Gastroesophageal sphincter (tissue), 4 donors: ENCODE results near the gene FBXL3. TPM values are rescaled to one million over a fixed set of nuclear protein-coding genes. Genes with fewer than 3 reads are reported as not detected.
"Not testable (repeated sequence)": the region's sequence is repeated elsewhere in the genome, so short reads cannot be mapped to it uniquely, and the experiment has no call there.

Experiments
- ATAC-seq: fragments of 150-250 bp; one replicate; pipeline ENCODE4 v1.9.1; 2016; ENCODE audit warnings: mild to moderate bottlenecking, moderate library complexity
- H3K27ac ChIP-seq, 4 donors: fragments of 200-600 bp; sonication (generic) in 3 of 4; 1 replicate in 3 of 4; 2 replicates in 1 of 4; pipeline ENCODE4 v1.5.1; 2016 to 2019
- H3K27me3 ChIP-seq: fragments of 200-600 bp; sonication (generic); one replicate; pipeline ENCODE4 v1.5.1; 2019
- H3K36me3 ChIP-seq, 2 donors: fragments of 200-600 bp; sonication (generic); one replicate each; pipeline ENCODE4 v1.5.1; 2019; ENCODE audit warnings: control low read depth in 1 of 2
- H3K4me1 ChIP-seq, 3 donors: fragments of 200-600 bp; sonication (generic); 1 replicate in 2 of 3; 2 replicates in 1 of 3; pipeline ENCODE4 v1.5.1; 2016 to 2019; ENCODE audit warnings: control low read depth in 2 of 3
- H3K4me3 ChIP-seq, 2 donors: fragments of 200-600 bp; sonication (generic); one replicate each; pipeline ENCODE4 v1.5.1; 2019; ENCODE audit warnings: mild to moderate bottlenecking in 1 of 2, moderate library complexity in 1 of 2
- H3K9me3 ChIP-seq, 3 donors: fragments of 200-600 bp; sonication (generic); one replicate each; pipeline ENCODE4 v1.5.1; 2017 to 2019; ENCODE audit warnings: control low read depth in 2 of 3
- EP300 ChIP-seq: sonication (generic); formaldehyde crosslinking; IDR thresholded peaks from one replicate; pipeline ENCODE4 v1.6.1; 2017; ENCODE audit warnings: antibody characterized with exemption, mild to moderate bottlenecking
- POLR2A ChIP-seq, 2 donors: fragments of 450-650 bp; IDR thresholded peaks; one replicate each; pipeline ENCODE4 v1.6.1; 2017; ENCODE audit warnings: antibody characterized with exemption in 2 of 2, mild to moderate bottlenecking in 2 of 2, moderate library complexity in 1 of 2
- POLR2AphosphoS5 ChIP-seq: sonication (generic); formaldehyde crosslinking; IDR thresholded peaks from one replicate; pipeline ENCODE4 v1.6.1; 2017; ENCODE audit warnings: antibody characterized with exemption
- WGBS, 2 donors: methylation state at CpG; one replicate each; pipeline ENCODE4 v1.1.5; 2018; ENCODE audit warnings: low coverage in 1 of 2; 5-methylcytosine and 5-hydroxymethylcytosine counted together
- total RNA-seq, 4 donors: library from RNA; depleted of rRNA; stranded (reverse); fragments of >200 nt; gene quantifications; one replicate each; pipeline ENCODE4 v1.1.0, GENCODE V29; 2016
- TF ChIP-seq, protein P1 (sequence below), 4 experiments: fragments of 200-600 bp in 2 of 4; fragments of 450-650 bp in 2 of 4; sonication (generic) in 1 of 4; IDR thresholded peaks; one replicate each; pipeline ENCODE4 v1.5.1; 2017 to 2019; ENCODE audit warnings: antibody characterized with exemption in 4 of 4, mild to moderate bottlenecking in 2 of 4, moderate library complexity in 2 of 4

Gene FBXL3
- total RNA-seq, 4 donors from 2014 or later: 76.5 to 114 (median 87.0) TPM

DNA sequence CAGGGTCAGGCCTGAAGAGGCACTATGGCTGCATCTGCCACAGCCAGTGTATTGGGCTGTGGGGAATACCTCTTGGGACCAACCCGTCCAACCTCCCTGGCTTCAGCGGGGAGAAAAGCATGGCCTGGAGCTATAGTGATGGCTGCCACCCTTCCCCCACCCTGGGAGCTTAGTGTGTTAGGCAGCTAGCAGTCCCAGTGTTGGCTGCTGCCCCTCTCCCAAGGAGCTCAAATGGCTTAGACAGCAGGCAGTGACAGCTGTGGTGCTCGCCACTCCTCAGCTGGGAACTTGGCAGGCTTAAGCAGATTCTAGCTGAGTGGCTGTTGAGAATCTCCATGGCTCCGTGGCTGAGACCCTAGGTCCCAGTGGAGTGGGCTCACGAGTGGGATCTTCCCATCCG is 58.9 kb downstream of the FBXL3 start:
- TF ChIP-seq, protein P1, sequence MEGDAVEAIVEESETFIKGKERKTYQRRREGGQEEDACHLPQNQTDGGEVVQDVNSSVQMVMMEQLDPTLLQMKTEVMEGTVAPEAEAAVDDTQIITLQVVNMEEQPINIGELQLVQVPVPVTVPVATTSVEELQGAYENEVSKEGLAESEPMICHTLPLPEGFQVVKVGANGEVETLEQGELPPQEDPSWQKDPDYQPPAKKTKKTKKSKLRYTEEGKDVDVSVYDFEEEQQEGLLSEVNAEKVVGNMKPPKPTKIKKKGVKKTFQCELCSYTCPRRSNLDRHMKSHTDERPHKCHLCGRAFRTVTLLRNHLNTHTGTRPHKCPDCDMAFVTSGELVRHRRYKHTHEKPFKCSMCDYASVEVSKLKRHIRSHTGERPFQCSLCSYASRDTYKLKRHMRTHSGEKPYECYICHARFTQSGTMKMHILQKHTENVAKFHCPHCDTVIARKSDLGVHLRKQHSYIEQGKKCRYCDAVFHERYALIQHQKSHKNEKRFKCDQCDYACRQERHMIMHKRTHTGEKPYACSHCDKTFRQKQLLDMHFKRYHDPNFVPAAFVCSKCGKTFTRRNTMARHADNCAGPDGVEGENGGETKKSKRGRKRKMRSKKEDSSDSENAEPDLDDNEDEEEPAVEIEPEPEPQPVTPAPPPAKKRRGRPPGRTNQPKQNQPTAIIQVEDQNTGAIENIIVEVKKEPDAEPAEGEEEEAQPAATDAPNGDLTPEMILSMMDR (IDR thresholded peaks at IDR 0.05): no peak
- no peak for ATAC-seq
- Histone ChIP-seq H3K9me3 (no peaks in the 10 kb centered on the region), H3K27ac (no peak overlapping the region), H3K36me3 (no peaks in the 10 kb centered on the region), H3K4me3 (no peak overlapping the region), H3K4me1 (peaks cover 0 to 11% (median 7%) of the 10 kb centered on the region in 3 donors), H3K27me3 (no peaks in the 10 kb centered on the region)
- no CpG with 5 or more reads among the region's 6 CpGs for WGBS, 2 donors

DNA sequence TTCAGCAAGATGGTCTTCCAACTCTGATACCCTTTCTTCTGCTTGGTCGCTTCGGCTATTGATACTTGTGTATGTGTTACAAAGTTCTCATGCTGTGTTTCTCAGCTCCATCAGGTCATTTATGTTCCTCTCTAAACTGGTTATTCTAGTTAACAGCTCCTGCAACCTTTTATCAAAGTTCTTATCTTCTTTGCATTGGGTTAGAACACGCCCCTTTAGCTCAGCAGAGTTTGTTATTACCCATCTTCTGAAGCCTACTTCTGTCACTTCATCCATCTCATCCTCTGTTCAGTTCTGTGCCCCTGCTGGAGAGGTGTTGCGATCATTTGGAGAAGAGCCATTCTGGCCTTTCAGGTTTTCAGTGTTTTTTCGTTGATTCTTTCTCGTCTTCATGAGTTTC is 59.9 kb downstream of the FBXL3 start:
- Histone ChIP-seq H3K27me3 (no peaks in the 10 kb centered on the region), H3K4me3 (no peak overlapping the region), H3K4me1 (peaks cover 0 to 11% (median 7%) of the 10 kb centered on the region in 3 donors), H3K9me3 (no peaks in the 10 kb centered on the region), H3K36me3 (no peaks in the 10 kb centered on the region), H3K27ac (no peak overlapping the region)
- WGBS, 2 donors: 94 to 95% methylated on average over 2 to 6 of the region's 6 CpGs
- ATAC-seq: no peak
- TF ChIP-seq, protein P1 (IDR thresholded peaks at IDR 0.05): no peak
- TF ChIP-seq POLR2A (IDR thresholded peaks at IDR 0.05) (no peak), EP300 (no peak), POLR2AphosphoS5 (no peak)

DNA sequence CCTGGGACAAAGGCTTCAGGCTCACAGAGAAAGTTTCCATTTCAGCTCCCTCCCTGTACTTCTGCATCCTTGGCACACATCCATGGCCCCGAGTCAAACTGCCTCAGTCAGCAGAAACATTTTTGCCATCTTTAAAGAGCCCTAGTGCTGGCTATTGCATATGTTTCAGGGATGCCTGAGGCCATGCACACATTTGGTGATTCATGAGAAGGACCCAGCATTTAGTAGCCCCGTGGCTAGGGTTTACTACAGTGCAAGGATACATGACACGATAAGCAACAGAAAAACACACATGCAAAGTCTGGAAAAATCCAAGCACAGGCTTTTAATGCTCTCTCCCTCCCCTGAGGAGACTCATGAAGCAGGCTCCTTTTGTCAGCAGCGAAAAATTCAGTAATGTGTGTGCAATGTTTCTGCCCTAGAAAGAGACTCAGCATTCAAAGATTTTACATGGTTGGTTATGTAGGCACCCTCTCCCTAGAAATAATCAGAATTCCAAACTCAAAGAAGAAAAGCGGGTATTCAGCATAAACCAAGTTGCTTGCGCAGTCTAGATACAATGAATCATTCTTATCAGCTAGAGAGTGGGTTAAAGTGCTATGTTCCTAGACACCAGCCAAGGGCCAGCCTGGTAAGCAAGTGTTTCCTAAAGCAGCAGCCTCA is 61.1 kb downstream of the FBXL3 start:
- no peaks in the 10 kb centered on the region for H3K36me3 ChIP-seq
- no peak overlapping the region for H3K4me3 ChIP-seq
- H3K4me1 ChIP-seq: peaks cover 0 to 11% (median 7%) of the 10 kb centered on the region in 3 donors
- ATAC-seq: peak; percentile 34
- no peaks in the 10 kb centered on the region for H3K9me3 ChIP-seq
- H3K27me3 ChIP-seq: no peaks in the 10 kb centered on the region
- TF ChIP-seq POLR2AphosphoS5 (no peak), EP300 (no peak), POLR2A (IDR thresholded peaks at IDR 0.05) (no peak)
- TF ChIP-seq, protein P1 (IDR thresholded peaks at IDR 0.05): no peak
- 35 to 94% methylated on average over 2 to 5 of the region's 6 CpGs for WGBS, 2 donors
- H3K27ac ChIP-seq: no peak overlapping the region

DNA sequence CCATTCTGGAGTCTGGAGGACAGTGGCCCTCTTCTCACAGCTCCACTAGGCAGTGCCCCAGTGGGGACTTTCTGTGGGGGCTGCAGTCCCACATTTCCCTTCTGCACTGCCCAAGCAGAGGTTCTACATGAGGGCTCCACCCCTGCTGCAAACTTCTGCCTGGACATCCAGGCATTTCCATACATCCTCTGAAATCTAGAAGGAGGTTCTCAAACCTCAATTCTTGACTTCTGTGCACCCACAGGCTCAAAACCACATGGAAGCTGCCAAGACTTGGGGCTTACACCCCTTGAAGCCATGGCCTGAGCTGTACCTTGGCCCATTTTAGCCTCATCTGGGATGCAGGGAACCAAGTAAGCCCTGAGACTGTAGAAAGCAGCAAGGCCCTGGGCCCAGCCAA is 67.2 kb downstream of the FBXL3 start:
- not testable (repeated sequence) for H3K27ac ChIP-seq, H3K27me3 ChIP-seq, H3K36me3 ChIP-seq, H3K4me3 ChIP-seq, ATAC-seq, H3K4me1 ChIP-seq
- peaks cover 0 to 14% (median 0%) of the 10 kb centered on the region in 3 donors for H3K9me3 ChIP-seq

DNA sequence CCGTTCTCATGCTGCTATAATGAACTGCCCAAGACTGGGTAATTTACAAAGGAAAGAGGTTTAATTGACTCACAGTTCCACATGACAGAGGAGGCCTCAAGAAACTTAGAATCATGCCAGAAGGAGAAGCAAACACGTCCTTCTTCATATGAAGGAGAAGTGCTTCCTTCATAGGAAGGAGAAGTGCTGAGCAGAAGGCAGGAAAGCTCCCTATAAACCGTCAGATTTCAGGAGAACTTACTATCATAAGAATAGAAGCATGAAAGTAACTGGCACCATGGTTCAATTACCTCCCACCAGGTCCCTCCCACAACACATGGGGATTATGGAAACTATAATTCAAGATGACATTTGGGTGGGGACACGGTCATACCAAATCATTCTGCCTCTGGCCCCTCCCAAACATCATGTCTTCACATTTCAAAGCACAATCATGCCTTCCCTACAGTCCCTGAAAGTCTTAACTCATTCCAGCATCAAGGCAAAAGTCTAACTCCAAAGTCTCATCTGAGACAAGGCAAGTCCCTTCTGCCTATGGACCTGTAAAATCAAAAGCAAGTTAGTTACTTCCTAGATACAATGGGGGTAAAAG is 68.0 kb downstream of the FBXL3 start:
- no peak for TF ChIP-seq EP300
- no peak for TF ChIP-seq POLR2A (IDR thresholded peaks at IDR 0.05)
- TF ChIP-seq POLR2AphosphoS5: no peak
- TF ChIP-seq, protein P1 (IDR thresholded peaks at IDR 0.05): no peak
- Histone ChIP-seq H3K27me3 (no peaks in the 10 kb centered on the region), H3K4me3 (no peak overlapping the region), H3K36me3 (no peaks in the 10 kb centered on the region), H3K4me1 (no peaks in the 10 kb centered on the region), H3K9me3 (peaks cover 0 to 14% (median 0%) of the 10 kb centered on the region in 3 donors), H3K27ac (no peak overlapping the region)
- no peak for ATAC-seq
- WGBS, 2 donors: 77 to 79% methylated on average over 3 to 4 of the region's 4 CpGs
